HG03064 (cell line): ENCODE measurements around the gene KCNG1.

Experiments used
- ATAC-seq: cut with Tn5 transposase; IDR thresholded peaks from one replicate; pipeline ENCODE4 v1.9.1; 2021; ENCODE audit warnings: low read depth; ENCODE audit not compliant: unreplicated experiment

Gene KCNG1

GRCh38 chr20:51036827-51037531 lies 14.1 kb upstream of the KCNG1 start:
- ATAC-seq: no peak

DNA sequence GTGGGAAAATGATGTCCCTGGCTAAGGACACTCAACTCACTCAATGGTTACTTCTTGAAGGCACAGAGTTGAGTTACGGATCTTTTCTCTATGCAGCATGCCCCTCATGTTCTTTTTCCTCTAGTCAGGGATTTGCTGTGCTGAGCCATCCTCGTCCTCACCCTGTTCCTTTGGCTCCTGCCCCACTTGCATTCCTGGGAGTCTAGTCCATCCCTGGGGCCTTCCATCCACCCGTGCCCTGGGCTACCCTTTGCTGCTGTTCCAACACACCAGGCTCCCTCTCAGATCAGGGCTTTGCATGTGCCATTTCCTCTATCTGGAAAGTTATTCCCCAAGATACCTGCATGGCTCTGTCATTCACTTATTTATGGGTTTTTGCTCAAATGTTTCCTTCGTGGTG lies 13.3 kb upstream of the KCNG1 start:
- no peak for ATAC-seq

- ATAC-seq: no peak
Measured at GRCh38 chr20:51034988-51035656, 12.2 kb upstream of the KCNG1 start.

- no peak for ATAC-seq
Measured at GRCh38 chr20:51034476-51034875, 11.6 kb upstream of the KCNG1 start.

DNA sequence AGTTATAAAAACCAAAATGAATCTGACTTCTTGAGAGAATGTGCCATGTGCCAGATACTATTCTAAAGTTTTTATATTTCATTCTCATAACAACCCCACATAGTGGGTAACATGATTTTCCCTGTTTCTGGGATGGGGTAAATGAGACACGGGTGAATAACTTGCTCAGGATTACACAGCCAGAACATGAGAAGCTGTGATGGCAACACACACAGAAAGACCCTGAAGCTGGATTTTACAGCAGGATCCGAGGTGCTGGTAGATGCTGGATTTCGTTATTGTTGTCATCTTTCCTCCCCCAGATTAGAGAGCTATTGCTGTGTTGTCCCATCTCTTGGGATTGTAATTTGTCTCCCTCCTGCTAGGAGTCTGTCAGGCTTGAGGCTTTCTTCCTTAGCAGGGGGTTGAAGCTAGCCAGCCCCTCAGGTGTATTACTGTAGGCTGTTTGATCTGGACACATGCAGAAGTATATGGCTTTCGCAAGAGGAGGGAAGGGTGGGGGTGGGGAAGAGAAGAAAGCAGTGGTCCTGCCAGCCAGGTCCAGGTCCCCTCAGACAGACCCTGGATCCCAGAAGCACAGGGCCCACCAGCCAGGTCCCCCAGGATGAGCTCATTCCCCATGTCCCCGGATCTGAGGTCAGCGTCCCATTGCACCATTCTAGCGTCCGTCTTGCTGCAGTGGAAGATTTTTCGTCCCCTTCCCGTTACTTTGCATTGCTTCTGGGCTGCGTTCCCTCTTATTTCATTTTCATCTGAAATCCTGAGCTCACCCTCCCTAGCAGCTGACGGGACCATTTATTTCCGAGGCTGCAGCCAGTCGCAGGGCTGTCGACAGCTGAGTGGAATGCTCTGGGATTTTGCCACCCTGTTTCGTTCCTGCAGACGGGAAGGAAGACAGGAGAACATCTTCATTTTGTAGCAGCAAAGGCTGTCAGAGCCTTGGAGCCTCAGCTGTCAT lies 7.3 kb upstream of the KCNG1 start:
- no peak for ATAC-seq

- ATAC-seq: no peak
Measured at GRCh38 chr20:51029556-51029955, 6.6 kb upstream of the KCNG1 start.

DNA sequence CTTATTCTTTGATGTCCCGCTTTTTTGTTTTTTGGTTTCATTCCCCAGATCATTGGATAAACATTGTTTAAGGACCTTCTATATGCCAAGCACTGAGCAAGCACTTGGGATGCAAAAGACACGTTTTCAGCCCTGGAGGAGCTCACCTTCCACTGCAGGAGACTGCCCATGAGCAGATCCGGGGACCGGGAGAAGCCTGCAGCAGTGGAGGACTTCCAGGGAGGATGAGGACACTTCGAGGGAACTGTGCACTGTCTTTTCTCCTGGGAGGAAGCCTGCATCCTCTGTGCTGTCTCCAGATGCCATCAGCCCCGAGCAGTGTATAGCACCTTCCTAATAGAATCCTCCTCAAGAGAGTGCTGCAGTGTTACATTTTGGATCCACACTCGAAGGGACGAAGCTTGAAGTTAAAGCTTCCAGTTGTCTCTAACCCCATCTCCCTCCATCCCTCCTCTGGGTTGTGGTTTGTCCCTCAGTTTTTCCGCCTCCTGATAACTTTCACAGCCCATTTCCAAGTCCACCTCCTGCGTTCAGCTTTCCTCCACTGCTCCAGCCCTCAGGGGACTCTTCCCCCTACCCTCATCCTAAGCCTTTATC lies 5.8 kb upstream of the KCNG1 start:
- ATAC-seq: no peak

DNA sequence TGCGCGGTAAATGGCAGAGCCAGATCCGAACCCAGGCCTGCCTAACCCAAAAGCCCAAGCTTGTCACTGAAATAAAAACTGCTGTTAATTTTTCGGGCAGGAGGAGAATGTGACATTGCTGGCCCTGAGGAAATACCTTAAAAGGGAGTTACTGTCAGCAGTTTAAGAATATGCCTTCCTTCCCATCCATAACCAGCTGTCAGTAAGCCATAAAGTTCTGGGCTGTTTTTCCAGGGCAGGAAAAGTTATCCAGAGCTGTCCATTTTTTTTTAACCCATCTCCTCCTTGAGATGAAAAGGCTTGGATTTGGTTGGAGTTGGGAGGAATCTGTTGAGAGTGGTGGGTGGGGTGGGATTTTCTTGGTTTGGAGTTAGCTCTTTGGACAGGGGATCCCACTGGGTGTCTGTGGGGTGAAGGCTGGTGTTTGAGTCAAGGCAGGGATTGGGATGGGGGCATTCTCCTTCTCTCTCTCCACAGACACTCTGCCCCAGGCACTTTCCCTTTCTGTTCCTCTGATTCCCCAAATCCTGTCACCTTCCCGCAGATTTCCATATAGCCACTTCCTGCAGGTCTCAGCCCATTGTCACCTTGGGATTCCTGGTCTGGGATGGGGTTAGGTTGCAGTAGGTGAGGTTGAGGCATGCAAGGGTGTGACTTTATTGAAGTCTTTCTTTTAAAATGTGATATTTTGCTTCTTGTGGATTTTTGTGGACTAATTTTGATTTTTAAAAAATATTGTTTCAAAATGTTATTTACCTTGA lies 4.3 kb upstream of the KCNG1 start:
- ATAC-seq: no peak

DNA sequence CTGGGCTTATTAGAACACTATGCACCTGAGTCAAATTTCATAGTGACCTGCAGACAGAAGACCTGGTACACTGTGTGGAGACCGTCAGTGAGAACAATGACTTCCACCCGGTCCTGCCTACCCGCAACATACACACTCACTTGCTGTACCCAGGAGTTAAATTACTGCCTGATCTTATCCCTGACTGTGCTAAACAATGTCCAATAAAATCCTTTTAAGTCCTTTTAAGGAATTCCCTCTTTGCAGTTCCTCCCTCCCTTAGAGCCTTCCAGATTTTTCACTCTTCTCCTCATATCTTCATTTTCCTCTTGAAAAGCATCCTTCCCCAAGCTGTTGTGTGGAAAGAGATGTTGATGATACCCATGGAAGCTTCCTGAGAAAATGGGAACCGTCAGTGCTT lies 3.4 kb upstream of the KCNG1 start:
- no peak for ATAC-seq

DNA sequence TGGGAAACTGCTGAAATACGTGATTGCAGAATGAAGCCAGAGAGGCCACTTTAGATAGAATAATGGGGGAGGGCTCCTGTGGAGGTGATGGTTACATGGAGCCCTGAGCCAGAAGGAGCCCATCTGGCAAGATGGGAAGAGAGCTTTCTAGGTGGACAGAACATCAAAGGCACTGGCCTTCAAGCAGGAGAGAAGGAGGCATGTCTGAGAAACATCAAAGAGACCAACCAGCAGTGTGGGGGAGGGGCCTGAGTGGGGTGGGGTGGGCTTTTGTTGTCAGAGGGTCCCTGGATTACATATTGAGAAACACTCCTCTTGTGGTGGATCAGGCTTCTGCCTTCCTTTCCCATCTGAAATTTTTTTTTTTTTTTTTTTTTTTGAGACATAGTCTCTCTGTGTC lies 1.9 kb upstream of the KCNG1 start:
- ATAC-seq: no peak

GRCh38 chr20:51023617-51024155 lies 779 bp upstream of the KCNG1 start:
- ATAC-seq: no peak

DNA sequence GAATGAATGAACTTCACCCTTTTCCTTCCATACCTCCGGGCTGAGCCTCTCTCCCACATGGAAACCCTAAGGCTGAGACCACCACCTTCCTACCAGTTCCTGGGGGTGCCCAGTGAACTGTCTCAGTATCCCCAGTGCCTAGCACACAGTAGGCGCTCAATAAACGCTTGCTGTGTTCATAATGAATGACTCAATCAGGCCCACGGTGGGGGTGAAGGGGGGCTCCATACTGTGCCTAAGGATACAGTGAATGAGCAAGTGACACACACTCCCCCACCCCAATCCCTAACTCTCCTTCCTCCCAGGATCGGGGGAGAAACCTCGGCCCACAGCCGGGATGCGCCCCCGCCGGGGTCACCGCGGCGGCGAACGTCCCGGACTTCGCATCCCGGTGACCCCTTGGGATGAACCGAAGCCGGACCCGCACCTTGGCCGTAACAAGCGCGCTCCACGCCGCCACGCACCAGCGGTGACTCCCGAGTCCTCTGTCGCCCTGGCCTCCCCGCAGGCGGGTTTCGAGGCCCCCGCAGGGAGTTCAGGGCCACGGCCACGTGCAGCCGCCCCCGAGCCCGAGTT lies 592 bp downstream of the KCNG1 start:
- no peak for ATAC-seq

DNA sequence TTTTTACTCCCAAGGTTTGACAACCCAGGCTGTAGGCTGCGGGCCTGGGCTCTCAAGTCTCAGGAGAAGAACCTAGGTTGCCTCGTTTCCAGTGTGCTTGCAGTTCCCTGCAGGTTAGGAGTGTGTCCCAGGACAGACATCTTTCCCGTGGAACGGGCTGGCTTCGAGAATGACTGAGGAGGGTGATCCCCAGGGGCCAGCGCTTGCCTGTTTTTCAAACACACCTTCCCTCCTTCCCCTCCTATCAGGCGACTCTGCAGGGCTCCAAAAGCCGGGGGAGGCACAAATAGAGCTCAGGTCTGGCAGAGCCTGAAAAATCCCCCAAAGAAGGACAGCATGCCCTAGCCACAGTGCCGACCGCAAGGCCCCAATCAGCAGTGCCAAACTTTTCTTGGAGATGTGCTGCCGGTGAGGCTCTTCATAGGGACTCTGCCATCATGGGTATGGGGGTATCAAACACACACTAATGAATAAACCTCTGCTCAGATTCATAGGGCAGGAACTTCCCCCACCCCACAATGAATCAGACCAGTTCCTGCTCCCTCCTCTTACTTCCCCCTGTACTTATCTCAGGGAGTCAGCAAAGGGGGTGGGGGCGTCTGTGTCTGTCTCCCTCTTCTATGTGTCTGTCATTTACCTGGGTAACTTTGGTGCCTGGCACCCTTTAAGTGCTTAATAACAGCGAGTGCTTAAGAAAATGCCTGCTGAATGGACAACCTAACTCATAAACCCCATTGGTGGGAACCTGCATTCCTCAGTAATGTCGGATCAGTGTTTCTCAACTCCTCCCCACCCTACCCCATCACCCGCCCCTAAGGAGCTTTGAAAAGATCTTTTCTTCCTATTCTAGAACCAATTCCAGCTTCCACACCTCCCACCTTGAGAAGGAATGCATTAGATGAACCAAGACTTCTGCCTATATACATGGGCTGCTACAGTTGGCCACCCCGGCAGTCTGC lies 1.6 kb downstream of the KCNG1 start:
- ATAC-seq: no peak

DNA sequence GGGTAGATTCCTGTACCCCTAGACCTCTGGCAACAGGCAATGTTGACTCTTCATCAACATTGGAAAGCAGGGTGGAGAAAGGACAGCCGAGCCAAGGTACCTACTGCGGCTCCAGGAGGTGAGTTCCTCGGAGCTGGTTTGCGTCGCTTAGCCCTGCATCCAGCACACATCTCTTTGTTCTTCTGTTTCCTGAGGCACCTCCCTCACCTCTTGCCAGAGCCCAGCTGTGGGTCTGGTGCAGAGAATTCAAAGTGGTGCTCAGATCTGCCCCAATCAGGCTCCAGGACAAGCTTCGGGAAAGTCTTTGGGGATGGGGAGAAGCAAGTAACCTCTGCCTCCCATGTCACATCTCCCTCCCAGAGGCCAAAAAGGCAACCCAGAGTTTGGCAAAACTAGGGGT lies 2.2 kb downstream of the KCNG1 start:
- no peak for ATAC-seq

DNA sequence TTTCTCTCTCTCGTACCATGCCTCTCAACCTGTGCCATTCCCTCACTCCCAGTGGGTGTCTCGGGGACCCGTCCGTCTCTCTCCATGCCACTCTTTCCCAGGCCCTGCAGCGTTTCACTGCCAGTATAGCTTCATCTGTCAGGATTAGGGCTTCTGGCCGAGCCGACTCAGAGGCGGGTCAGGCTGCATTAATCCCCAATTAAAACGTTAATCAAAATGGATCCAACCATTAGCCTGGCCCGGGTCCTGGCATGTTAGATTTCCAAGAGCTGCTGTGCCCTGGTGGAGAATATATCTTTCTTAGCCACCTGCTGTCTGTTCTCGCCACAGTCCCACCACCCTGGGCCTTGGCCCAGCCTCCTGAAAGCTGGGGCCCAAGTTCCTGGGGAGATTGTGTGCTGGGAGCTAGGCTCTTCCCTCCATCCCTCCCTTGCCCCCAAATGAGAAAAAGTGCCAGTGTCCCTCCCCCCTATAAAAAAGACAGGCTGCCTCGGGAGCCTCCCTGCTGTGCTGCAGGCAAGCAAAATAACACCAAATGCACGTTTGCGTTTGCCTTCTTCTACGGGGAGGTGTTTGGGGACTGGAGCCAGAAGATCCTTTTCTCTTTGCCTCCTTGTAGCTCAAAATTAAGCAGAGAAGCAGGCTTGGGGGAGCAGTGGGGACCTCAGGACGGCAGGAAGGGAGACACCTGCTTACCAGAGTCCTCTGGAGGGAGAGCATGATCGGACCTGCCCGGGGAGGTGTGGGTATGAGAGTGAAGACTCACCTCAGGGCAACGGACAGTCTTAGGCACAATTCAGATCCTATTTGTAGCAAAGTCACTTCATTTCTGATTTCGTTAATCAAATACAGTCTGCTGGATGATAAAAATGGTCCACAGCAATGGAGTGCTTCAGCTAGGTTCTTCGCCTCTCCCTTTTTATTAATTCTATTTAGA lies 3.0 kb downstream of the KCNG1 start:
- no peak for ATAC-seq

DNA sequence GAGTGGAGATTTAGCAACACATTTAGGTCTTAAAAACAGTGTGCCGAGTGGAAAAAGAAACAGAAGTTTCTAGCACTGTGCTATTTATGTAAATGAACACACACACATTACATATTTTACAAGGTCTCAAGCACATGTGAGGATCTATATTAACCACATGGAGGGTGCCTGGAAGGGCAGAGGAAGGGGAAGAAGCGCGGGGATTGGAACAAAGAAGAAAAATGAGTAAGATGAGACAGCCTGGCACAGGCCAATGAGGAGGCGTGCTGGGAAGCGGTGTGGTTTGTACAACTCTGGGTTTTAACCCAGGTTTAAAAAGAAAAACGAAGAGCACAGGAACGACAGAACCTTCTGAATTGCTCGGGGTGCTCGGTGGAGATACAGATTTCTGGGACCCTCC lies 5.7 kb downstream of the KCNG1 start:
- no peak for ATAC-seq

DNA sequence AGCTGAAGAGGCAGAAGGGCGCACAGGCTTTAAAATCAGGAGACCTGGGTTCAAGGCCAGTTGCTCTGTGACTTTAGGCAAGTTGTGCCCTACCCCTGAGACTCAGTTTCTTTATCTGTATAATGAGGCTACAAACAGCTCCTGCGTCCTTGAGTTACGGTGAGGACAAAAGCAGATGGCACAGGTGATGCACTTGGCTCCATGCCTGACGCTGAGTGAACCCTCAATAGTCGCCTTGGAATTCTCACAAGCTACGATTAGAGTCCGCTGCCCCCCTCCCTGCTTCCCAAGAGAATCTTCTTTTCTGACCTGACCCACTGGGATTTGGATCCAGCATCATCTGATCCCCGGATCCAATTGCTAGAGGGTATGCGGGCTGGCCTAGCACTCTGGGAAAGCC lies 6.4 kb downstream of the KCNG1 start:
- no peak for ATAC-seq
